ENCODE measurements around the gene UBE2O.

Gene UBE2O

DNA sequence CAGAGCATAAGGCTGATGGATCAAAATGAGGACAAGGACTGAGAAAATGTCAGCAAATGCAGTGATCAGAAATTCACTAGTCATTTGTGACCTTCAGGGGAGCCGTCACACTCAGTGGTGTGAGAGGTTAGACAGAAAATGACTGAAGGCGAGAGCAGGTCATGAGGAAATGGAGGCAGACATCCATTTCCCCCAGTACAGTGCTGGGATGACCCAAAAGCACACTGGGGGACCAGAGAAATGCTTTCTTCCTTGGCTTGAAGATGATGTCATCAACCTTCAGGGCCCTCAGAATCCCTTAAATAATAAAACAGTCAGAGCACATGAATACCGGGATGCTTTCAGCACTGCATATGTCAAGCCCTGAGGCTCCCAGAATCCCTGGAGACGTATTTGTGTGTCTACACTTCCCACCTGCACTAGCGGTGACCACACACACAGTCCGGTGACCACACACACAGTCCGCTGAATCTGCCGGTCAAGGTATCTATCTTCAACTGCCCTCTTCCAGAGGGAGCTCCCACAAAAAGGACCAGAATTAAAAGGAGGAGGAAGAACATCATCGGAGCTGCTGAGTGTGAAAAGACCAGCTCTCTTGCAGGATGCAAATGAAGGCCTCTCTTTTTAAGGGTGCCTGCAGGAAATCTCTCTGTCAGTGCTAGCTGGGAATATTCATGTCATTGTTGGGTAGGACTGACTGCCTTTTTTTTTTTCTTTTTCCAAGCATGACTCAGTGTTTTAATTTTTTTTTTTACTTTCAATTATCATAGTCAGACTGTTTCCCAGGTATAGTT is 8.2 kb downstream of the UBE2O start:
- TF ChIP-seq, protein P1, sequence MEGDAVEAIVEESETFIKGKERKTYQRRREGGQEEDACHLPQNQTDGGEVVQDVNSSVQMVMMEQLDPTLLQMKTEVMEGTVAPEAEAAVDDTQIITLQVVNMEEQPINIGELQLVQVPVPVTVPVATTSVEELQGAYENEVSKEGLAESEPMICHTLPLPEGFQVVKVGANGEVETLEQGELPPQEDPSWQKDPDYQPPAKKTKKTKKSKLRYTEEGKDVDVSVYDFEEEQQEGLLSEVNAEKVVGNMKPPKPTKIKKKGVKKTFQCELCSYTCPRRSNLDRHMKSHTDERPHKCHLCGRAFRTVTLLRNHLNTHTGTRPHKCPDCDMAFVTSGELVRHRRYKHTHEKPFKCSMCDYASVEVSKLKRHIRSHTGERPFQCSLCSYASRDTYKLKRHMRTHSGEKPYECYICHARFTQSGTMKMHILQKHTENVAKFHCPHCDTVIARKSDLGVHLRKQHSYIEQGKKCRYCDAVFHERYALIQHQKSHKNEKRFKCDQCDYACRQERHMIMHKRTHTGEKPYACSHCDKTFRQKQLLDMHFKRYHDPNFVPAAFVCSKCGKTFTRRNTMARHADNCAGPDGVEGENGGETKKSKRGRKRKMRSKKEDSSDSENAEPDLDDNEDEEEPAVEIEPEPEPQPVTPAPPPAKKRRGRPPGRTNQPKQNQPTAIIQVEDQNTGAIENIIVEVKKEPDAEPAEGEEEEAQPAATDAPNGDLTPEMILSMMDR (IDR thresholded peaks at IDR 0.05; ENCODE audit: low read depth, low read length) = no peak

GRCh38 chr17:76442341-76443338 is 10.3 kb downstream of the UBE2O start:
- H3K4me3 ChIP-seq (ENCODE audit: low read depth, low read length) = no peak overlapping the region
- TF ChIP-seq, protein P1 (IDR thresholded peaks at IDR 0.05; ENCODE audit: low read depth, low read length) = no peak

More for the DNA sequence above, 8.2 kb downstream of the UBE2O start:
- no peak overlapping the region for H3K4me3 ChIP-seq (ENCODE audit: low read depth, low read length)

- TF ChIP-seq, protein P1 (IDR thresholded peaks at IDR 0.05; ENCODE audit: low read depth, low read length) = no peak
- H3K4me3 ChIP-seq (ENCODE audit: low read depth, low read length) = no peak overlapping the region
Measured at GRCh38 chr17:76441686-76442340, 11.1 kb downstream of the UBE2O start.

GRCh38 chr17:76440751-76441362 is 12.1 kb downstream of the UBE2O start:
- H3K4me3 ChIP-seq (ENCODE audit: low read depth, low read length) = no peak overlapping the region
- TF ChIP-seq, protein P1 (IDR thresholded peaks at IDR 0.05; ENCODE audit: low read depth, low read length) = no peak

- TF ChIP-seq, protein P1 (IDR thresholded peaks at IDR 0.05; ENCODE audit: low read depth, low read length) = no peak
- no peak overlapping the region for H3K4me3 ChIP-seq (ENCODE audit: low read depth, low read length)
Measured at GRCh38 chr17:76439314-76439928, 13.5 kb downstream of the UBE2O start.

DNA sequence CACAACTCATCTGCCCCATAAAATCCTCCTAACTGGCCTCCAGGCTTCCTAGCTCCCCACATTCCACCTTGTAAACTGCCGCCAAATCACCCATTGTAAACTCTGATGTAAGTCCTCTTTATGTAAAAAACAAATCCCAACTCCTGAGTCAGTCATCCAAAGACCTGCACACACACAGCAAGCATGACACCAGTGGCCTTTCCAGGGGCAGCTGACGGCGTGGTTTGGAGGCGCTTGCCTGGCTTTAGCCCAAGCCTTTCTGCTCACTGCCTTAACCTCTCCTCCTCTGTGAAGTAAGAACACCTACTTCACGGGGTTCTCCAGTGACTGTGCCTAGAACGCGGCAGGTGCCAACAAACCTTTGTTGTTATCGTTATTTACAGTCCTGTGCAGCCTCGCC is 14.0 kb downstream of the UBE2O start:
- TF ChIP-seq, protein P1 (IDR thresholded peaks at IDR 0.05; ENCODE audit: low read depth, low read length) = no peak
- H3K4me3 ChIP-seq (ENCODE audit: low read depth, low read length) = no peak overlapping the region

Measured in WI38 (cell line).